HG03460 (cell line): ENCODE data around the gene APOM.

Experiments used
- ATAC-seq: cut with Tn5 transposase; IDR thresholded peaks from one replicate; pipeline ENCODE4 v1.9.1; 2021; ENCODE audit not compliant: unreplicated experiment

The APOM gene

GRCh38 chr6:31702819-31703716 lies 47.4 kb downstream of the APOM start, which contains the start of gene ABHD16A:
Gene ABHD16A (minus strand): TSS chr6:31703324. CDS start chr6:31703281, 43 bp downstream.
- ATAC-seq = peak; percentile 85

DNA sequence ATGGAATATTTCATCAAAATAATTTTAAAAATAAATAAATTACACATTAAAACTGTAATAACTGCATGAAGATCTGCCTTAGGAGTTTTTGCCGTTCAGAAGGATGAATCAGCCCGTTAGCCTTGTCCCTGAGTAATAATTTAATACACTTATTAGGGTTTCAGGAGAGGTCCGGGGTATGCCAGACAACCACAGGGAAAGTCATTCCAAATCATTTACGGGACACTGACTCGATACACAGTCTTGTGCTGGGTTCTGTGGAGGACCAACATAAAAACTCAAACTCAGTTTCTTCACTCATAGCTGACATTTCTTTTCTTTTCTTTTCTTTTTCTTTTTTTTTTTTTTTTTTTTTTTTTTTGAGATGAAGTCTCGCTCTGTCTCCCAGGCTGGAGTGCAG lies 50.2 kb downstream of the APOM start:
- ATAC-seq = no peak

DNA sequence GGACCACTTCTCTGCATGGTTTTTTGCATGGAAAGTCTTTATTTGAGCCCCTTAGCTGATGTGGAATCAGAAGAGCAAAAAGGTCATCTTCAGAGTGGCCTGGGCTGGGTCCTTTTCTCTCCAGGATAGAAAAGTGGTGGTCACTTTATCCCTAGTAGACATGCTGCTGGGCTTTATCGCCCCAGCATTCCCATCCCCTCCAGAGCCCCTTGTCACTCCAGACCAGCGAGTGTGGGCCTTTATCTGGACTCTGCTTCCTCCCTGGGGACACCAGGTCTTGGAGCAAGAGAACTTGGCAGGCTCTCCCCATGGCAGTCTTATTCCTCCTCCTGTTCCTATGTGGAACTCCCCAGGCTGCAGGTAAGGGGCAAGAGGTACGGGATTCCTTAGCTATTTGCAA lies 50.9 kb downstream of the APOM start, which contains the start of gene LY6G6F:
LY6G6F (plus strand) TSS at position 268 of the 400 bp plus-strand sequence; CDS start at position 309, 41 bp downstream.
- no peak for ATAC-seq

DNA sequence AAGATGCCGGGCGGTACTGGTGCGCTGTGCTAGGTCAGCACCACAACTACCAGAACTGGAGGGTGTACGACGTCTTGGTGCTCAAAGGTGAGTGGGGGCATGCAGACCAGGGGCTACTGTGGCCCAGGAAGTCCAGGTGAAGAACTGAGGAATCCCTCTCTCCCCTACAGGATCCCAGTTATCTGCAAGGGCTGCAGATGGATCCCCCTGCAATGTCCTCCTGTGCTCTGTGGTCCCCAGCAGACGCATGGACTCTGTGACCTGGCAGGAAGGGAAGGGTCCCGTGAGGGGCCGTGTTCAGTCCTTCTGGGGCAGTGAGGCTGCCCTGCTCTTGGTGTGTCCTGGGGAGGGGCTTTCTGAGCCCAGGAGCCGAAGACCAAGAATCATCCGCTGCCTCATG lies 52.0 kb downstream of the APOM start:
- no peak for ATAC-seq
